ENCODE results near the gene ITGBL1.

DNA sequence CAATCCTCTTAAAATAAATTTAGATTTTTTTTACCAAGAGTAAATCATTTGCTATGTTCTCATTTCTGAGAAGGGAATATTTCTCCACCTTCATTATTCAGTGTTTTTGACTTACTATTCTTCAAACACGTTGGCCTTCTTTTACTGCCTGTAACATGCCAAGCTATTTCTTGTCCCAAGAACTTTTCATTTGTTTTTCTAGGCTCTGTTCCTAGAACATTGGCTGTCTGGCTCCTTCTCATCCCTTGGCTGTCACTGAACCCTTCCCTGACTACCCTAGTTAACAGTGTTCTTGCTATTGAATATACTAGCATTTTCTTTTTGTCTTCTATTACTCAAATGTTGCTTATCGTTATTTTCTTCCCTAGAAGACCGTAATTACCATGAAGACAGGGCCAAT is 248.1 kb downstream of the ITGBL1 start:
- TF ChIP-seq CBFB (CRISPR knock-in tag; IDR thresholded peaks at IDR 0.05) (no peak), HMG20A (CRISPR knock-in tag; IDR thresholded peaks at IDR 0.05; ENCODE audit: borderline replicate concordance) (no peak), ZNF256 (CRISPR knock-in tag; conservative IDR thresholded peaks at IDR 0.05) (no peak), TRIM24 (CRISPR knock-in tag; IDR thresholded peaks at IDR 0.05) (no peak)
- TF ChIP-seq, protein P1, sequence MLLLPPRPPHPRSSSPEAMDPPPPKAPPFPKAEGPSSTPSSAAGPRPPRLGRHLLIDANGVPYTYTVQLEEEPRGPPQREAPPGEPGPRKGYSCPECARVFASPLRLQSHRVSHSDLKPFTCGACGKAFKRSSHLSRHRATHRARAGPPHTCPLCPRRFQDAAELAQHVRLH (CRISPR knock-in tag; IDR thresholded peaks at IDR 0.05; ENCODE audit: borderline replicate concordance, low read depth): no peak
- TF ChIP-seq, protein P2, sequence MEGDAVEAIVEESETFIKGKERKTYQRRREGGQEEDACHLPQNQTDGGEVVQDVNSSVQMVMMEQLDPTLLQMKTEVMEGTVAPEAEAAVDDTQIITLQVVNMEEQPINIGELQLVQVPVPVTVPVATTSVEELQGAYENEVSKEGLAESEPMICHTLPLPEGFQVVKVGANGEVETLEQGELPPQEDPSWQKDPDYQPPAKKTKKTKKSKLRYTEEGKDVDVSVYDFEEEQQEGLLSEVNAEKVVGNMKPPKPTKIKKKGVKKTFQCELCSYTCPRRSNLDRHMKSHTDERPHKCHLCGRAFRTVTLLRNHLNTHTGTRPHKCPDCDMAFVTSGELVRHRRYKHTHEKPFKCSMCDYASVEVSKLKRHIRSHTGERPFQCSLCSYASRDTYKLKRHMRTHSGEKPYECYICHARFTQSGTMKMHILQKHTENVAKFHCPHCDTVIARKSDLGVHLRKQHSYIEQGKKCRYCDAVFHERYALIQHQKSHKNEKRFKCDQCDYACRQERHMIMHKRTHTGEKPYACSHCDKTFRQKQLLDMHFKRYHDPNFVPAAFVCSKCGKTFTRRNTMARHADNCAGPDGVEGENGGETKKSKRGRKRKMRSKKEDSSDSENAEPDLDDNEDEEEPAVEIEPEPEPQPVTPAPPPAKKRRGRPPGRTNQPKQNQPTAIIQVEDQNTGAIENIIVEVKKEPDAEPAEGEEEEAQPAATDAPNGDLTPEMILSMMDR (CRISPR knock-in tag; IDR thresholded peaks at IDR 0.05): no peak
- TF ChIP-seq, protein P3, sequence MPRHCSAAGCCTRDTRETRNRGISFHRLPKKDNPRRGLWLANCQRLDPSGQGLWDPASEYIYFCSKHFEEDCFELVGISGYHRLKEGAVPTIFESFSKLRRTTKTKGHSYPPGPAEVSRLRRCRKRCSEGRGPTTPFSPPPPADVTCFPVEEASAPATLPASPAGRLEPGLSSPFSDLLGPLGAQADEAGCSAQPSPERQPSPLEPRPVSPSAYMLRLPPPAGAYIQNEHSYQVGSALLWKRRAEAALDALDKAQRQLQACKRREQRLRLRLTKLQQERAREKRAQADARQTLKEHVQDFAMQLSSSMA (CRISPR knock-in tag; IDR thresholded peaks at IDR 0.05): no peak

Data from HepG2 (cell line).